ENCODE results near the gene ZNF556. TPM values are rescaled to one million over a fixed set of nuclear protein-coding genes. Genes with fewer than 3 reads are reported as not detected.

ZNF556 gene
- polyA plus RNA-seq, 3 donors, result not detected

DNA sequence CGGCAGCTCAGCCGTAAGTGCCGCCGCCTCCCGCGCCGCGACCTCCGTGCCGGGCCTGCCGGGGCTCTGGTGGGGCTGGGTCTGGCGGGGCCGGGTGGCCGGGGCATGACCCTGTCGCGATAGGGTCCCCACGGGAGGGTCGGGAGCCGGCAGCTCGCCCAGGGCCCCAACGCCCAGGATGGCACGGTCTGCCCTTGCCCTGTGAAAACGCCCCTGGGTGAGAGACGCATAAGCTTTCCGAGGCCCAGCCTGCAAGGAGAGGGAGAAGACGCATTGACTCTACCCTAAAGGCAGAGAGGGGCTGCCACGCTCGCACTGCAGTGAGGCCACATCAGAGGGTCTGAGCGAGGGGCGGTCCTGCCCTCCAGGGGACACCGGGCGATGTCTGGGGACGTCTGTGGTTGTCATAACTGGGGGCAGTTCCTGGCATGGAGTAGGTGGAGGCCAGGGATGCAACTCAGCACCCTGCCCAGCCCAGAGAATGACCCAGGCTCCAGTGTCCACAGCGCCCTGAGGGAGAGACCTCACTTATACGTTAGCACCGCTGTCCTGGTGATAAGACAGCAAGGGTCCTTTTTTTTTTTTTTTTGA, 46.9 kb upstream of the ZNF556 start:
- H3K27ac ChIP-seq (ENCODE audit: low read depth in 1 of 2, low read length in 2 of 2), result peak overlapping the region in 1 of 2 donors; percentile 8
- H3K27me3 Mint-ChIP-seq (ENCODE audit: low read depth in 3 of 3), result peaks cover 0 to 2% (median 2%) of the 10 kb centered on the region in 3 donors
- WGBS (ENCODE audit: insufficient coverage), result 5% methylated on average over 31 of the region's 36 CpGs
- no peaks in the 10 kb centered on the region for H3K27me3 ChIP-seq (ENCODE audit: control insufficient read depth in 2 of 2, insufficient read depth in 2 of 2, low read length in 2 of 2)
- H3K36me3 ChIP-seq (replicated peaks in 1 of 2; ENCODE audit: control insufficient read depth in 1 of 2, insufficient read depth in 2 of 2, low read length in 2 of 2), result no peaks in the 10 kb centered on the region
- intact Hi-C loops (cut with micrococcal nuclease), result loop anchor here in 1 of 2 donors (10.0 kb wide), 1 partner anchor 365 kb away; the partner anchor contains the start of gene NCLN
- no peaks in the 10 kb centered on the region for H4K20me1 ChIP-seq (ENCODE audit: insufficient read depth, low read length)
- H3K4me1 Mint-ChIP-seq, result peaks cover 9% of the 10 kb centered on the region
- H3K9me3 ChIP-seq (replicated peaks in 1 of 2; ENCODE audit: control insufficient read depth in 1 of 2, insufficient read depth in 1 of 2, low read length in 2 of 2), result peaks cover 0 to 5% of the 10 kb centered on the region in 2 donors
- H3K4me1 ChIP-seq (ENCODE audit: control insufficient read depth in 1 of 2, insufficient read depth in 2 of 2, low read length in 2 of 2), result peaks cover 5 to 6% of the 10 kb centered on the region in 2 donors
- H3K9me3 Mint-ChIP-seq, result peaks cover 0 to 18% (median 8%) of the 10 kb centered on the region in 7 donors
- peak overlapping the region; percentile 73 to 90 for H3K4me3 Mint-ChIP-seq
- peak overlapping the region; percentile 97 for H3K4me2 ChIP-seq (replicated peaks; ENCODE audit: extremely low read depth, low read length, poor library complexity, severe bottlenecking)
- H2AFZ ChIP-seq (ENCODE audit: insufficient read depth, low read depth, low read length, poor library complexity, severe bottlenecking), result peak overlapping the region; percentile 83
- H3K9ac ChIP-seq (ENCODE audit: insufficient read depth, low read length, poor library complexity, severe bottlenecking), result peak overlapping the region; percentile 70
- peaks cover 4 to 21% of the 10 kb centered on the region in 2 donors for H3K36me3 Mint-ChIP-seq
- no peak for DNase-seq
- peak overlapping the region; percentile 34 to 81 (median 38) for H3K4me3 ChIP-seq (replicated peaks in 1 of 3; ENCODE audit: low read depth in 2 of 3, low read length in 3 of 3)
- H3K79me2 ChIP-seq (ENCODE audit: insufficient read depth, low read length), result no peaks in the 10 kb centered on the region
- TF ChIP-seq, protein P1, sequence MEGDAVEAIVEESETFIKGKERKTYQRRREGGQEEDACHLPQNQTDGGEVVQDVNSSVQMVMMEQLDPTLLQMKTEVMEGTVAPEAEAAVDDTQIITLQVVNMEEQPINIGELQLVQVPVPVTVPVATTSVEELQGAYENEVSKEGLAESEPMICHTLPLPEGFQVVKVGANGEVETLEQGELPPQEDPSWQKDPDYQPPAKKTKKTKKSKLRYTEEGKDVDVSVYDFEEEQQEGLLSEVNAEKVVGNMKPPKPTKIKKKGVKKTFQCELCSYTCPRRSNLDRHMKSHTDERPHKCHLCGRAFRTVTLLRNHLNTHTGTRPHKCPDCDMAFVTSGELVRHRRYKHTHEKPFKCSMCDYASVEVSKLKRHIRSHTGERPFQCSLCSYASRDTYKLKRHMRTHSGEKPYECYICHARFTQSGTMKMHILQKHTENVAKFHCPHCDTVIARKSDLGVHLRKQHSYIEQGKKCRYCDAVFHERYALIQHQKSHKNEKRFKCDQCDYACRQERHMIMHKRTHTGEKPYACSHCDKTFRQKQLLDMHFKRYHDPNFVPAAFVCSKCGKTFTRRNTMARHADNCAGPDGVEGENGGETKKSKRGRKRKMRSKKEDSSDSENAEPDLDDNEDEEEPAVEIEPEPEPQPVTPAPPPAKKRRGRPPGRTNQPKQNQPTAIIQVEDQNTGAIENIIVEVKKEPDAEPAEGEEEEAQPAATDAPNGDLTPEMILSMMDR (IDR thresholded peaks at IDR 0.05), result no peak
- H3K27ac Mint-ChIP-seq, result peak overlapping the region in 2 of 7 donors; percentile 31 to 38

- 80% methylated on average over 1 of the region's 5 CpGs for WGBS (ENCODE audit: insufficient coverage)
- Histone ChIP-seq H3K9me3 (replicated peaks in 1 of 2; ENCODE audit: control insufficient read depth in 1 of 2, insufficient read depth in 1 of 2, low read length in 2 of 2) (peaks cover 9 to 17% of the 10 kb centered on the region in 2 donors), H3K27ac (ENCODE audit: low read depth in 1 of 2, low read length in 2 of 2) (no peak overlapping the region), H4K20me1 (ENCODE audit: insufficient read depth, low read length) (no peaks in the 10 kb centered on the region), H3K27me3 (ENCODE audit: control insufficient read depth in 2 of 2, insufficient read depth in 2 of 2, low read length in 2 of 2) (no peaks in the 10 kb centered on the region), H3K79me2 (ENCODE audit: insufficient read depth, low read length) (no peaks in the 10 kb centered on the region), H3K36me3 (replicated peaks in 1 of 2; ENCODE audit: control insufficient read depth in 1 of 2, insufficient read depth in 2 of 2, low read length in 2 of 2) (peaks cover 0 to 7% of the 10 kb centered on the region in 2 donors), H3K4me2 (replicated peaks; ENCODE audit: extremely low read depth, low read length, poor library complexity, severe bottlenecking) (no peak overlapping the region), H3K4me1 (ENCODE audit: control insufficient read depth in 1 of 2, insufficient read depth in 2 of 2, low read length in 2 of 2) (peaks cover 5 to 6% of the 10 kb centered on the region in 2 donors), H2AFZ (ENCODE audit: insufficient read depth, low read depth, low read length, poor library complexity, severe bottlenecking) (no peak overlapping the region), H3K4me3 (replicated peaks in 1 of 3; ENCODE audit: low read depth in 2 of 3, low read length in 3 of 3) (no peak overlapping the region), H3K9ac (ENCODE audit: insufficient read depth, low read length, poor library complexity, severe bottlenecking) (no peak overlapping the region)
- Mint-ChIP-seq H3K36me3 (peaks cover 8 to 27% of the 10 kb centered on the region in 2 donors), H3K27ac (no peak overlapping the region), H3K4me1 (peaks cover 9% of the 10 kb centered on the region), H3K9me3 (peaks cover 10 to 37% (median 28%) of the 10 kb centered on the region in 7 donors), H3K4me3 (no peak overlapping the region), H3K27me3 (ENCODE audit: low read depth in 3 of 3) (peaks cover 0 to 2% (median 2%) of the 10 kb centered on the region in 3 donors)
- TF ChIP-seq, protein P1 (IDR thresholded peaks at IDR 0.05), result no peak
- DNase-seq, result no peak
- intact Hi-C loops (cut with micrococcal nuclease), result loop anchor here in 1 of 2 donors (10.0 kb wide), 1 partner anchor 362 kb away; the partner anchor contains the start of gene NCLN
Measured at GRCh38 chr19:2822846-2823245, 44.3 kb upstream of the ZNF556 start.

Measured in CD14-positive monocyte (primary cell).